Endodermal cell (in vitro differentiated cells): ENCODE results near the gene SPOPL. TPM values are rescaled to one million over a fixed set of nuclear protein-coding genes. Genes with fewer than 3 reads are reported as not detected.

Experiments used
- DNase-seq: peaks from one replicate; pipeline ENCODE4 v3.0.0-alpha.2; 2017
- H3K27ac ChIP-seq: 2 replicates; pipeline ENCODE4 v1.5.1; 2013; ENCODE audit warnings: mild to moderate bottlenecking, low read depth, low read length, moderate library complexity
- H3K27me3 ChIP-seq: 2 replicates; pipeline ENCODE4 v1.6.1; 2013; ENCODE audit warnings: mild to moderate bottlenecking, low read length, moderate library complexity; ENCODE audit not compliant: insufficient read depth, control insufficient read depth, poor library complexity, severe bottlenecking
- H3K36me3 ChIP-seq: 2 replicates; pipeline ENCODE4 v1.7.0; 2013; ENCODE audit warnings: mild to moderate bottlenecking, low read length, moderate library complexity; ENCODE audit not compliant: control insufficient read depth, insufficient read depth
- H3K4me1 ChIP-seq: one replicate; pipeline ENCODE4 v1.7.0; 2013; ENCODE audit warnings: low read length; ENCODE audit not compliant: control insufficient read depth, insufficient read depth
- H3K4me3 ChIP-seq: 2 replicates; pipeline ENCODE4 v1.5.1; 2013; ENCODE audit warnings: mild to moderate bottlenecking, low read length, moderate library complexity
- H3K9ac ChIP-seq: 2 replicates; pipeline ENCODE4 v1.6.1; 2013; ENCODE audit warnings: mild to moderate bottlenecking, low read length, moderate library complexity; ENCODE audit not compliant: poor library complexity, severe bottlenecking; ENCODE audit errors: extremely low read depth
- H3K9me3 ChIP-seq: 2 replicates; pipeline ENCODE4 v1.6.1; 2013; ENCODE audit warnings: mild to moderate bottlenecking, low read length, moderate library complexity; ENCODE audit not compliant: control insufficient read depth
- H3K27ac Mint-ChIP-seq: 2 replicates; pipeline ENCODE4 v1.8.0; 2020; ENCODE audit warnings: mixed read lengths
- H3K27me3 Mint-ChIP-seq: 2 replicates; pipeline ENCODE4 v1.8.0; 2021; ENCODE audit warnings: mild to moderate bottlenecking, mixed read lengths; ENCODE audit not compliant: insufficient read depth
- H3K36me3 Mint-ChIP-seq: 2 replicates; pipeline ENCODE4 v1.8.0; 2020; ENCODE audit warnings: low read depth, mixed read lengths
- H3K4me1 Mint-ChIP-seq: 2 replicates; pipeline ENCODE4 v1.8.0; 2020; ENCODE audit warnings: mixed read lengths
- H3K4me3 Mint-ChIP-seq: 2 replicates; pipeline ENCODE4 v1.8.0; 2020; ENCODE audit warnings: mild to moderate bottlenecking, moderate library complexity, mixed read lengths
- H3K9me3 Mint-ChIP-seq: 2 replicates; pipeline ENCODE4 v1.8.0; 2020; ENCODE audit warnings: mild to moderate bottlenecking, mixed read lengths
- CTCF ChIP-seq: fragments of 200-600 bp; sonication (generic); conservative IDR thresholded peaks from 2 replicates; pipeline ENCODE4 v1.5.0; 2021; ENCODE audit warnings: antibody characterized with exemption, mild to moderate bottlenecking
- WGBS, 2 experiments: methylation state at CpG; one replicate each; pipeline versions ENCODE4 v1.1.5 to v1.1.7; 2013; ENCODE audit warnings: missing lambda C conversion rate in 2 of 2, mixed read lengths in 1 of 2; ENCODE audit not compliant: insufficient coverage in 1 of 2, insufficient read length in 1 of 2; 5-methylcytosine and 5-hydroxymethylcytosine counted together
- total RNA-seq, 2 donors: library from RNA; stranded (reverse); fragmentation: NEBNext Ultra II Directional in 1 of 2; extraction: Animal tissue kit (Norgen Biotek cat#: 25700) in 1 of 2; gene quantifications; 2 replicates in 1 of 2; 3 replicates in 1 of 2; pipeline ENCODE4 v1.2.1, GENCODE V29; 2021

SPOPL gene
- total RNA-seq, 2 donors from 2014 or later: 17.4 to 26.9 TPM

GRCh38 chr2:138490673-138491494, 10.7 kb upstream of the SPOPL start:
- H3K9me3 ChIP-seq: no peaks in the 10 kb centered on the region
- no peaks in the 10 kb centered on the region for H3K36me3 ChIP-seq
- peaks cover 2% of the 10 kb centered on the region for H3K36me3 Mint-ChIP-seq
- H3K9me3 Mint-ChIP-seq: no peaks in the 10 kb centered on the region
- no peak for TF ChIP-seq CTCF
- no peak overlapping the region for H3K27ac ChIP-seq
- WGBS, 2 experiments: 93% methylated on average over 3 of the region's 4 CpGs; no CpG with 5 or more reads in 1 of the 2 experiments
- H3K9ac ChIP-seq: no peak overlapping the region
- H3K27me3 Mint-ChIP-seq: no peaks in the 10 kb centered on the region
- DNase-seq: no peak
- H3K4me1 ChIP-seq: peaks cover 8% of the 10 kb centered on the region
- no peak overlapping the region for H3K4me3 ChIP-seq
- H3K4me1 Mint-ChIP-seq: peaks cover 32% of the 10 kb centered on the region
- no peak overlapping the region for H3K27ac Mint-ChIP-seq
- H3K27me3 ChIP-seq: no peaks in the 10 kb centered on the region
- no peak overlapping the region for H3K4me3 Mint-ChIP-seq

GRCh38 chr2:138491495-138491862, 10.1 kb upstream of the SPOPL start:
- peaks cover 38% of the 10 kb centered on the region for H3K4me1 Mint-ChIP-seq
- no peaks in the 10 kb centered on the region for H3K9me3 ChIP-seq
- DNase-seq: no peak
- peaks cover 8% of the 10 kb centered on the region for H3K36me3 Mint-ChIP-seq
- H3K9ac ChIP-seq: no peak overlapping the region
- no peaks in the 10 kb centered on the region for H3K27me3 ChIP-seq
- peaks cover 8% of the 10 kb centered on the region for H3K4me1 ChIP-seq
- TF ChIP-seq CTCF: no peak
- H3K4me3 Mint-ChIP-seq: no peak overlapping the region
- no peaks in the 10 kb centered on the region for H3K36me3 ChIP-seq
- no peak overlapping the region for H3K4me3 ChIP-seq
- H3K9me3 Mint-ChIP-seq: no peaks in the 10 kb centered on the region
- H3K27ac Mint-ChIP-seq: no peak overlapping the region
- no peaks in the 10 kb centered on the region for H3K27me3 Mint-ChIP-seq
- no peak overlapping the region for H3K27ac ChIP-seq

- no peaks in the 10 kb centered on the region for H3K36me3 ChIP-seq
- no peak overlapping the region for H3K27ac Mint-ChIP-seq
- whole genome bisulfite sequencing, 2 experiments: 91% methylated on average over 2 of the region's 2 CpGs; no CpG with 5 or more reads in 1 of the 2 experiments
Measured at GRCh38 chr2:138492160-138492559, 9.4 kb upstream of the SPOPL start.

More at GRCh38 chr2:138492160-138492559, 9.4 kb upstream of the SPOPL start:
- Histone ChIP-seq H3K27me3 (no peaks in the 10 kb centered on the region), H3K4me1 (peaks cover 8% of the 10 kb centered on the region), H3K9me3 (no peaks in the 10 kb centered on the region), H3K4me3 (no peak overlapping the region), H3K27ac (no peak overlapping the region), H3K9ac (no peak overlapping the region)
- no peak for DNase-seq
- no peak for TF ChIP-seq CTCF
- Mint-ChIP-seq H3K36me3 (peaks cover 9% of the 10 kb centered on the region), H3K27me3 (no peaks in the 10 kb centered on the region), H3K4me3 (no peak overlapping the region), H3K9me3 (no peaks in the 10 kb centered on the region), H3K4me1 (peaks cover 39% of the 10 kb centered on the region)
